Stimulated activated CD4-positive, alpha-beta T cell treated with anti-CD3 and anti-CD28 coated beads, TNF-alpha, amount 100 ng/mL, for 48 hours (primary cell): Measurements from ENCODE around the gene H19.
A peak's percentile ranks its signal among the peaks of the same experiment; 100 is the strongest.

Experiments
- DNase-seq, 3 donors: peaks; one replicate each; pipeline ENCODE4 v3.0.0-alpha.2; 2020; ENCODE audit warnings: low read depth in 3 of 3

Gene H19

DNA sequence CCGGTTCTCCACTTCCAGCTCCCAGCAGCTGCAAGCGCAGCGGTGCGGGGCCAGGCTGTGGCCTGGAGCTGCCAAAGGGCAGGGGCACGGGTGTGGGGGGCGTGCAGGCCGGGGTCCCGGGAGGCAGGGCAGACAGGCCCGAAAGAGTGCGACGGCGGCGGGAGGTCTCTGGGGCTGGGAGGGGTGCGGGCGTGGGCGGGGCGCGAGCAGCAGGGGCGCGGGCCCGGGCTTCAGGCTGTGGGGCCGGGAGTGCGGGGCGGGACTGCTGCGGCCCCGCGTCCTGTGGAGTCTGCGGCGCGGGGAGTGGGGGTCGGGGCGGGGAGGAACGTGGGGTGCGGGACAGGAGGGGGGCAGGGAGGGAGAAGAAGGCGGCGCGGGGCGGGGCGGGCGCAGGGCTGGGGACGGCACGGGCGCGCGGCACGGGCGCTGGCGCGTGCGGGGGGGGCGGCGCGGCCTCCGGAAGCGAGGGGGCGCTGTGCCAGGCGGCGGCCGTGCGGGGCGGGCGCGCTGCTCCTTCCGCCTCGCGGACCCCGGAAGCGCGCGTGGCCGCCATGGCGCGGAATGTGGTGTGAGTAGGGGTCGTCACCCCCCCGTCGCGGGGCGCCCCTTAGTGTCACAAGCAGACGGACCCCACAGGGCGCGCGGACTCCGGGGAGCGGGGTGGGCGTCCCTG, 50.7 kb downstream of the H19 start, which contains the start of gene MRPL23:
Gene MRPL23 (plus strand): TSS at position 521 of the 673 bp plus-strand sequence. CDS start 31 bp downstream, at position 552.
- peak in 1 of 3 donors; percentile 17 for DNase-seq
